ENCODE data around the gene PLCL2.

DNA sequence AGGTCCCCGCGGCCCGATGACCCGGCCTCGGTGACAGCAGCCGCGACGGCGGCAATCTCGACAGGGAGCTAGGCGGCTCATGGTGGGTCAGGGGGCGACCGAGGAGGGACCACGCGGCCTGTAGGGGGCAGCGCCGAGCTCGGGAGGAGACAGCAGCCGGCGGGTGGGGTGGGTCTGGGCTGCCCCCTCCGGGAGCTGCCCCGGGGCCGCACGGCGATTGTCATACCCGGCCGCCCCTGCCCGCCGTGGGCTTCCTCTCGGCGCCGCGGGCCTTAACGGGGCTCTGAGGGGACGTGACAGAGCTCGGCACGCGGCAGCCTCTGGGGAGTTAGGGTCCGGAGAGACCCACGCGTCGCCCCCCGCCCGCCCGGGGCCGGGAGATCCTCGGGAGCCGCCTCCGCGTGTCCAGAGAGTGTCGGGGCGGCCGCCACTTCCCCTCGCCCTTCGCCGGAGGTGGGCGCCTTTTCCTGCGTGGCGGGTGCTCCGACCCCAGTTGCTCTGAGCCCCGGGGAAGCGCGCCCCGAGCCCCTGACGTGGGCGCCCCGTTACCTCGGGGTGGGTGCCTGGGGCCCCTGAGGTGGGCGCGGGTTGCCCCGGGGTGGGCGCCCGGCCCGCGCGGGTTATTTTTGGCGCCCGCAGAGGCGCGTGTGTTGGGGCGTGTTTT, 539 bp upstream of the PLCL2 start:
- TF ChIP-seq POLR2AphosphoS5 (IDR thresholded peaks at IDR 0.05; ENCODE audit: low read depth, low read length): no peak
- TF ChIP-seq, protein P1, sequence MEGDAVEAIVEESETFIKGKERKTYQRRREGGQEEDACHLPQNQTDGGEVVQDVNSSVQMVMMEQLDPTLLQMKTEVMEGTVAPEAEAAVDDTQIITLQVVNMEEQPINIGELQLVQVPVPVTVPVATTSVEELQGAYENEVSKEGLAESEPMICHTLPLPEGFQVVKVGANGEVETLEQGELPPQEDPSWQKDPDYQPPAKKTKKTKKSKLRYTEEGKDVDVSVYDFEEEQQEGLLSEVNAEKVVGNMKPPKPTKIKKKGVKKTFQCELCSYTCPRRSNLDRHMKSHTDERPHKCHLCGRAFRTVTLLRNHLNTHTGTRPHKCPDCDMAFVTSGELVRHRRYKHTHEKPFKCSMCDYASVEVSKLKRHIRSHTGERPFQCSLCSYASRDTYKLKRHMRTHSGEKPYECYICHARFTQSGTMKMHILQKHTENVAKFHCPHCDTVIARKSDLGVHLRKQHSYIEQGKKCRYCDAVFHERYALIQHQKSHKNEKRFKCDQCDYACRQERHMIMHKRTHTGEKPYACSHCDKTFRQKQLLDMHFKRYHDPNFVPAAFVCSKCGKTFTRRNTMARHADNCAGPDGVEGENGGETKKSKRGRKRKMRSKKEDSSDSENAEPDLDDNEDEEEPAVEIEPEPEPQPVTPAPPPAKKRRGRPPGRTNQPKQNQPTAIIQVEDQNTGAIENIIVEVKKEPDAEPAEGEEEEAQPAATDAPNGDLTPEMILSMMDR (IDR thresholded peaks at IDR 0.05): peak; percentile 81

All from Panc1 (cell line).